GM12801 (cell line): ENCODE results near the gene ELMO1.

Experiments used
- CTCF ChIP-seq: IDR thresholded peaks from one replicate; pipeline ENCODE4 v1.5.1; 2011; ENCODE audit warnings: control low read depth; ENCODE audit not compliant: insufficient read length; ENCODE audit errors: extremely low read depth

Gene ELMO1

DNA sequence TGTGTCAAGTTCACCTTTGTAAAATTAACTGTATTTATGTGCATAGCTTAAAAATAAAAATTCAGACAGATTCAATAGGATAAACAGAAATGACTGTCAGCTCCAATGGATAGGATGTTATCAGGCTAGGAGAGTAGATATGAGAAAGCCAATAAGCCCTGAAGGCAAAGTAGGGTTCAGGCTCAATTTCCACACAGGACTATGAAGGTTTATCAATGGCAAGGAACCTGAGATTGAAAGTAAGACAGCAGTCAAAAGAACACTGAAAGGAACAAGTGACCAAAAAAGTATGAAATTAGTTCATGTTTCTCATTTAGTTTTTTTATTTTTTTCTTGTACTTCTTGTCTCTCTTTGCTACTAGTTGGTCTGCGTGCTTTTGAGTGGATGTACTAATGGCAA is 121.4 kb downstream of the ELMO1 start:
- no peak for TF ChIP-seq CTCF

GRCh38 chr7:37323966-37324365 is 124.7 kb downstream of the ELMO1 start:
- TF ChIP-seq CTCF = no peak

DNA sequence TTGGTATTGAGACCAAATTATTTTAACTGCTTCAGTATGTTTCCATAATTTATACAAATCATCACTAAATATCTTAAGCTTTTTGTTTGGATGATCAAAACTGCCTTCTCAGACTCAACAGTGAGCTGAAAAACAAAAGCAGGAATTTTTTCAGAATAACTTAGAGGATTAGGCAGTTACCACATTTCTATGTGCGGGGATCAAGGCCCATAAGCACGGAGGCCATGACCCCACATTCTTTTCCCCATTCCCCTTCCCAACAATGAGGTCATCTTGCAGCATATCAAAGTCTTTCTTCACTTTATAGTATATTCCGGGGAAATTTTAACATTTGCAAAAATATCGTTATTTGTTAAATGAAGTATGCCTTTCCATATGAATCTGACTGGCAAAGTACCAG is 125.8 kb downstream of the ELMO1 start:
- no peak for TF ChIP-seq CTCF

DNA sequence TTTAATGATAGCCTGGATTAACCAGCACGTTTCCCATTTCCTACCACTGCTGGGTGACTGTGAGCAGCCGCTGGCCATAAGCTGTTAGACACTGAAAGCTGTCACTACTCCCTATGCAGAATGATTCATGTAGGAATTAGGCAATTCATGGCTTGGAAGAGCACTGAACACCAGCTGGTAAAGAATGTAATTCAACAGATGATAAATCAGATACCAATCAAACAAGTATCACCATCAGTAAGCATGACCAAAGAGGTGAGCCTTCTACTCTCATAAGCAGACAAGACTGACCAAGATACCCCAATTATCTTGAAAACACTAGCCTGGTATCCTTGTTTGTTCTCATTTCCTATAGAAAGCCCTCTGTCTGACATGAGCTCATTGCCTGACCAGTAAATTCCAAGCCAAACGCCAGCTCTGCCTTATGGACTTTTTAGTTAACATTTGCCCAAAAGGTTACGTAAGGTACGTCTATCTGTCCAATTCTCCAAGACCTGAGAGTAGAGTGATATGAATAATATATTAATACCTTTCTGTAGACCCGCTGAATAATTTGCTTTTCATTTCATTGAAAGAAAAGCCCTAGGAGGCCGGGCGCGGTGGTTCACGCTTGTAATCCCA is 127.7 kb downstream of the ELMO1 start:
- no peak for TF ChIP-seq CTCF

GRCh38 chr7:37320140-37320847 is 128.4 kb downstream of the ELMO1 start:
- TF ChIP-seq CTCF = no peak

GRCh38 chr7:37318541-37318940 is 130.1 kb downstream of the ELMO1 start:
- TF ChIP-seq CTCF = no peak

- no peak for TF ChIP-seq CTCF
Observed at GRCh38 chr7:37315772-37316715, 132.6 kb downstream of the ELMO1 start.
